Frontal cortex (tissue), 4 donors: Measurements from ENCODE around the gene EHBP1. TPM values are rescaled to one million over a fixed set of nuclear protein-coding genes. Genes with fewer than 3 reads are reported as not detected.
"Not testable (repeated sequence)": the region's sequence is repeated elsewhere in the genome, so short reads cannot be mapped to it uniquely, and the experiment has no call there.

ENCODE experiments used
- DNase-seq, 2 donors: peaks; one replicate each; pipeline ENCODE4 v3.0.0; 2012; ENCODE audit warnings: low spot score in 2 of 2
- FAIRE-seq: peaks from 2 replicates; lab custom pipeline; 2012; peaks lifted over from hg19 to GRCh38; lab: Jason Lieb, UNC
- total RNA-seq: library from RNA; depleted of rRNA; stranded (reverse); fragments of >200 nt; gene quantifications from one replicate; pipeline ENCODE4 v1.2.3, GENCODE V29; 2014
- donor health status: control.
- donor health status: control.
- donor health status: control.

Gene EHBP1
- total RNA-seq, 1 donor from 2014 or later = 127 TPM

GRCh38 chr2:62992561-62992960, 287.0 kb downstream of the EHBP1 start:
- FAIRE-seq (no peak), DNase-seq (no peak)

- no peak for FAIRE-seq
- DNase-seq = no peak
These were observed 288.7 kb downstream of the EHBP1 start for GRCh38 chr2:62994206-62994605.

DNA sequence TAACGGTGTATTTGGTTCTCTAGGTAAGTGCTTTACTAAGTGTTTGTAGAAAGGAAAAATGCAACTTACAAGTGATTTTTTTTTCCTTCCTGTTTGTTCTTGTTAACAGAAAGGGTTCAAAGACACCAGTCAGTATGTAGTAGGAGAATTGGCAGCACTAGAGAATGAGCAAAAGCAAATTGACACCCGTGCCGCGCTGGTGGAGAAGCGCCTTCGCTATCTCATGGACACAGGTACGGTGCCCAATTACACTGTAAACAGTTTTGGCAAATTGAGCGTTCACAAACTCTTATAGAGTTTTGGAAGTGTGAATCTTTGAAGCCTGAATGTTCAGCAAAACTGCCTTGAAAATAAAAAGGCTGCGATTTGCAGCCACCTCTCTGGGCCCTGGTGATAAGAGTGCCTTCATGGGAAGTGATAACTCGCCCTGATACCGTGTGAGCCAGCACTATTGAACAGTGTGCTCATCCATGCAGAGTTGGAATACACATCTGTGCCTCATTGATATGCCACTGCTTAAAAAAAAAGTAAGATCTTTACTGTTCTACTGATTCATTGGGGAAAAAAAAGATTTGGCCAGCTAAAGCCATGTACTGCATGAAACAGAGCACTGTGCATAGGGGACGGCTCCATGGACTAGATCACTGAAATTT, 291.1 kb downstream of the EHBP1 start:
- no peak for DNase-seq
- FAIRE-seq = no peak

- DNase-seq = no peak
These were observed 293.4 kb downstream of the EHBP1 start for GRCh38 chr2:62998949-62999348.

DNA sequence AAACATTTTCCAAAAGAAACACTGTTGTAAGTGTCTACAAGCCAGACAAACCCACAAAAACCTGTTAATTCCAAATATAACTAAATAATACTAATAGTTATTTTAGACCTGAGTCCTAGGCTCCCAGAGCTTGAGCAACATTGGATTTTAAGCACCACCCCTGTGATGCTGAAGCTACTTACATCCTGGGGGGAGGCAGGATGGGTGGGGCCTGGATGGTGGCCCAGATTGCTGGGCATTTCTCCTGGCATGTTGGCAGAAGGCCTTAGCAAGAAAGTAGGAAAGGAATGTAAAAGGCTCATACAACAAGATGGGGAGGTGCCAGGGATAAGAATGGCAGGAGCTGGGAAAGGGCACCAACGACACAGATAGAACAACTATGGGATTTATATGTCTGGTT, 294.4 kb downstream of the EHBP1 start:
- DNase-seq (no peak), FAIRE-seq (no peak)

More at GRCh38 chr2:62998949-62999348, 293.4 kb downstream of the EHBP1 start:
- no peak for FAIRE-seq

DNA sequence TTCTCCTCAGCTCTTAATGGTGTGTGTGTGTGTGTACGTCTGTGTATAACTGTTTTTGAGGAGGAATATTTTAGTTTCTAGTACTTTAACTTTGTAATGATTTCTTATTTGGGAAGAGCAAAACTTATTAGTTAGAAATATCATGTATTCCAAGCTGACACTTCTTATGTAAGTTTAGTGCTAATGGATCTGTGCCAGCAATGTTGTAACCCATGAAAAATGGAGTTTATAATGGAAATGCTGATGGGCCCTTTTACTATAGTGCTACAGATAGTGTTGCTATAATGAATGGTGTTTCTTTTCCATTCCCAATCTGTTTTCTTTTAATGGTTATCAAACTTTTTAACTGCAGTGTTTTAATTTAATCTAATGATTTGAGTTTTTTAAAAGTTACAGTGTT, 295.3 kb downstream of the EHBP1 start:
- FAIRE-seq (no peak), DNase-seq (no peak)

DNA sequence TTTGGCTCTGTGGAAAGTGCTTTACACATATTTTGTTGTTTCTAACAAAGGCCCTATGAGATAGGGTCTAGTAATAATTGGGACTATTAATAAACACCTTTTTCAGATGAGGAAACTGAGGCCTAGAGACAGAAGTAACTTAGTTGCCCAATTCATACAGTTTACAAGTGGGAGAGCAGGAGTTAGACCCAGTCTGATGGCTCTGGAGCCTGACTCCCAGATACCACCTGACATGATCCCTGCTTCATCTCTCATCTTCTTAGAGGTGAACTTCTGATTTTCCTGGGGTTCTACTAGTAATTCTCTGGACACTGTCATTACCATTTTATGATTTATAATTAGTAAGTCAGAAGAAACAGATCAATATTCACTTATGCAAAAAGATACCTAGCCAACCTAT, 296.1 kb downstream of the EHBP1 start:
- FAIRE-seq (no peak), DNase-seq (no peak)

- no peak for DNase-seq
- no peak for FAIRE-seq
These were observed 297.8 kb downstream of the EHBP1 start for GRCh38 chr2:63003351-63003750.

DNA sequence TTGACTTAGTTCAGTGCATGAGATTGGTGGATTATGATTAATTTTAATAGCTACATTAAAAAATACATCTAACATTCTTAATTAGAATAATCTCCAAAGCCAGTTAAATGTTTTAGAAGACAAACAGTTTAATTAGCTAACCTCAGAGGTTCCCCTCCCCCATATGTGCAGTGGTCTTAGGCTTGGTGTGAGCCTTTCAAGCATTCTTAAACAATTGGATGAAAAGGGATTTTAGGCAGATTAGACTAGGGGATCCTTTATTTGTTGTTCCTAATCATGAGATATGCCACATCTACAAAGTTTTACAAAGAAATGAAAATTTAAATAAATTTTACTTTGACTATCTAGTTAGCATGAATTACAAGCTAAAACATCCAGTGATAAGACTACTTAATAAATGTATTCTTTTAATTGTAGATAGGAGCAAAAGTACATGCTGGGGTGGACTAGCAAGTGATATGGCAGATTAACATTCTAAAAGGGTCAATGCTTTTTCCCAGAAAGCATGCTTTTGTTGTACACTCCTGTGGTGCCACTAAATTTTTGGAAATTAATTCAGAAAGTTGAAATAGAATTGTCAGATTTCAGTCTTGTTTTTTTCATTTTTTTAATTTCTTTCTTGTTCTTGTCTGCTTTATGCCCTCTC, 302.4 kb downstream of the EHBP1 start:
- no peak for DNase-seq
- no peak for FAIRE-seq

DNA sequence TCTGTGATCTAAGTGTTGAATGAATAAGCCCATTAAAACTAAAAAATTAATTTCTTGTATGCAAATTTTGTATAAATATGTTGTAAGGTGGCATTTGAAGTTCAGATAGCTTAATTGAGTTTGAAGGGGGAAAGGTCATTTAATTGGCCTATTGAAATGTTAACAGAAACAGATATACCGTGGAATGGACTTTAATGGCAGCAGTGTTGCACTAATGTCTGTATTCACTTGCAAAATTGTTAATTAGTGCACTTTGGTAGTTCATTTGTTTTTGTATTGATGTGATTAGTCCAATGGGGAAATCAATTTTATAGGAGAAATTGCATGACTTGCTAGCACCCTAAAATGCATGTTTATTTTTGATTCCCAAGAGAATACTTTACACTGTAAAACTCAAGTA, 303.3 kb downstream of the EHBP1 start:
- DNase-seq (no peak), FAIRE-seq (no peak)

DNA sequence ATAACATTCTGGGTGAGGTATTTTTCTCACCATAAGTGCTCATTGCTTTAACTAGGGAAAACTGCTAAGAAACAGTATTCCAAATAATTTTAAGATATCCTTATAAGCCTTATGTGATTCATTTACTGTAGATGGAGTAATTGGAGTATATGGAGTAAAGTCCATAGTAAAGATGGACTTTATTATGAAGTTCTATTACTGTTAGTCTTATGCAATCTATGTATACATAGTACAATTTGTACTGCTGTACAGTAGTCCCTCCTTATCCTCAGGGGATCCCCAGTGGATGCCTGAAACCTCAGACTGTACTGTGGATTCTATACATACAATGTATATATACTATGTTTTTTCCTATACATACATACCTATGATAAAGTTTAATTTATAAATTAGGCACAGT, 304.0 kb downstream of the EHBP1 start:
- no peak for FAIRE-seq
- no peak for DNase-seq

DNA sequence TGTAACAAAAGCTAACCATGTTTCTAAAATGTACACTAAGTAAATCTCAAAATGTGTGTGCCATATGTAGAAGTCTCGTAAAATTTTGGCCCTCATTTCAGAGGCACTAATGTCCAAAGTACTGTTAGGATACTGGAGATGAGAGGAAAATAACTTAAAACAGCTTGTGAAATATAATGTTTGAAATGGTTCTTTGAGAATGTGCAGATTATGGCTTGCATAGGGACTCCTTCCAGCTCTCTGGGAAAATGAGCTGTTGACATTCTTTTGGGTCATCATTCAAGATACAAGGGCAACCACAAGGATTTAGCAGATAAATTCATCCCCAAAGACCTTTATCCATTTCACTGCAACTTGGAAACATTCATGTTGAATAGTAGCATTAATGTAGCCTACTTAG, 307.0 kb downstream of the EHBP1 start:
- FAIRE-seq = no peak
- DNase-seq = no peak

DNA sequence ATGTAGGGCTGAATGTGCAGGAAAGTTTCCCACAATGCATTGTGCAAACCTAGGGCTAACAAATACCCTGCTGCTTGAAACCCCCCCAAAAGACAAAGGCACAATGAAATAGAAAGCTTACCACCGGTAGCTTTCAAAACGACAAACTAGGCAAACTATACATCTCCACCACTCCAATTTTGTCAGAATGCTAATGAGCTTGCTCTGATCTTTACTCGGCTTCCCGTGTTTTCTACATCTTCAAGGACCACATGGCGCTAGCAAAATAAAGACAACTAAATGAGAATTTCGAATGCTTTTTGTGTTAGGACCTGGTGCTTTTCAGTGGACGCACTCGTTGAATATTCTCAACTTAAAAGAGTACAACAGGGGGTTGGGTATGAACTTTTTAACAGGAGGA, 307.9 kb downstream of the EHBP1 start:
- DNase-seq = no peak
- FAIRE-seq = no peak

GRCh38 chr2:63015389-63015788, 309.9 kb downstream of the EHBP1 start:
- FAIRE-seq = no peak

GRCh38 chr2:63018439-63018838, 312.9 kb downstream of the EHBP1 start:
- FAIRE-seq (no peak), DNase-seq (no peak)

More at GRCh38 chr2:63015389-63015788, 309.9 kb downstream of the EHBP1 start:
- no peak for DNase-seq

DNA sequence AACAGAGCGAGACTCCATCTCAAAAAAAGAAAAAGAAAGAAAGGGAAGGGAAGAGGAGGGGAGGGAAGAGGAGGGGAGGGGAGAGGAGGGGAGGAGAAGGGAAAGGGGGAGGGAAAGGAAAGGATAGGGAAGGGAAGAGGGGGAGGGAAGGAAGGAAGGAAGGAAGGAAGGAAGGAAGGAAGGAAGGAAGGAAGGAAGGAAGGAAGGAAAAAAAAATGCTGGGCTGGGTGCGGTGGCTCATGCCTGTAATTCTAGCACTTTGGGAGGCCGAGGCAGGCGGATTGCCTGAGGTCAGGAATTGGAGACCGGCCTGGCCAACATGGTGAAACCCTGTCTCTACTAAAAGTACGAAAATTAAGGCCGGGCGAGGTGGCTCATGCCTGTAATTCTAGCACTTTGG, 314.2 kb downstream of the EHBP1 start:
- FAIRE-seq, DNase-seq: not testable (repeated sequence)

DNA sequence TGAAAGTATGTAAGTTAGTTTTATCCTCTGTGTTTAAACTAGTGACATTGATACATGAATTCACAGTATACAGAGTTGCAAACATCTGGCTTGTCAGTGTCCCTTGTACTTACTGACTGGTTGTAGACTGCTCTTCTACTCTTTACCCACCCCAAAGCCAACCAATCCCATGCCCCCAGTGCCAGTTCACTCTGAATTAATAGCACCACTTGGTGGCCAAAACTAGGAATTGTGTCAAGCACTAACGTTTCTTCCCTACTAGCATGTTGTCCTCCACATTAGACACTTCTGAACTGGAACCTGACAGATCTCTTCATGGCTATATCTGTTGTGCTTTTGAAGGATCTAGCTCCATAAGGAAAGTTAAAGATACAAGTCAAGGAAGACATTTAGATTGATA, 317.9 kb downstream of the EHBP1 start:
- DNase-seq (no peak), FAIRE-seq (no peak)

GRCh38 chr2:63027220-63027619, 321.7 kb downstream of the EHBP1 start:
- FAIRE-seq (no peak), DNase-seq (no peak)

DNA sequence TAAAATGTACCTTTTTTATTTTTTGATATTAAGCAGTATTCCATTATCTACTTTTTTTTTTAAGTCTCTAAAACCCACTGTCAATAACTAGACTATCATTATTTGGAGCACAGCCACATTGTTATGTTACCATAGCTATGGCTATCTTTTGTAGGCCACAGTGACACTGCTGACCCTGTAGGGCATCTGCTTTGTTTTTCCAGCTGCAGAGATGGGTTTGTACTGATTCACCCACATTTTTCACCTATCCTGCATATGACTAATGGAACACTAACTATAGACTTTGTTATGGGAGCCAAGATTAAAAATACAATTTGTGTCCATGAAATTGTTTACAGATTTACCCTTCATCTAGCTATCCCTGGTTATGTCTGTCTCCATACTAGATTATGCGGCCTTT, 323.5 kb downstream of the EHBP1 start:
- DNase-seq (no peak), FAIRE-seq (no peak)

- DNase-seq = no peak
- no peak for FAIRE-seq
These were observed 329.0 kb downstream of the EHBP1 start for GRCh38 chr2:63034526-63034925.

GRCh38 chr2:63035169-63035568, 329.7 kb downstream of the EHBP1 start:
- FAIRE-seq = no peak
- DNase-seq = no peak

GRCh38 chr2:63035660-63036059, 330.1 kb downstream of the EHBP1 start:
- no peak for FAIRE-seq

More at GRCh38 chr2:63035660-63036059, 330.1 kb downstream of the EHBP1 start:
- DNase-seq = no peak
